ENCODE data around the gene SPEM2. TPM values are rescaled to one million over a fixed set of nuclear protein-coding genes. Genes with fewer than 3 reads are reported as not detected.

Gene SPEM2
- total RNA-seq, 1 experiment from 2014 or later, result not detected

DNA sequence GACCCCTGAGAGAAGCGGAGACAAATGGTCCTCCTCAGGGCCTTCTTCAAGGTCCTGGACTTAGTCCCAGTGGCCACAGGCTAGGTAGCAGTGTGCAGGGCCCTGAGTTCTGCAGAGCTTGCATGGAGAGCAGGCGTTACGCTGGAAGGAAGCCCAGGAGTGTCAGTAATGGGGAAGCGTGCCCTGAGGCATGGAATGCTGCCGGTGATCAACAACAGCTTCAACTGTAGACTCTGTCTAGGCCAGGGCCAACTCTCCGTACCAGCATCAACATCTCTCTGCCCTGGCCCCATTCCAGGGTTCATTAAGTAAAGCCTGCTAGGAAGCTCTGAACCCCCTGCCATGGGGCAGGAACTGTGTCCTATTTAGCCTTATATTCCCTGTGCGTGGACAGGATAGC is 45.1 kb upstream of the SPEM2 start:
- H3K4ac ChIP-seq (ENCODE audit: low read depth, low read length), result no peak overlapping the region
- no peak overlapping the region for H2BK120ac ChIP-seq (ENCODE audit: low read depth, low read length, poor library complexity, severe bottlenecking)
- H3K27ac Mint-ChIP-seq, result peak overlapping the region in 1 of 3 experiments; percentile 8; a peak in 1 of 7 replicates
- H3K27me3 ChIP-seq (ENCODE audit: insufficient read depth, low read length), result peaks cover 11% of the 10 kb centered on the region; the same call in 1 of the 2 replicates
- no CpG with 5 or more reads among the region's 7 CpGs for WGBS (ENCODE audit: extremely low coverage, insufficient read length, low lambda C conversion rate)
- no peak overlapping the region for H4K5ac ChIP-seq (ENCODE audit: insufficient read length, low read depth, low read length)
- H2BK5ac ChIP-seq (ENCODE audit: insufficient read length, low read length), result no peak overlapping the region
- no peak overlapping the region for H4K8ac ChIP-seq (replicated peaks; ENCODE audit: insufficient read length, low read depth, low read length)
- no peak overlapping the region for H3K56ac ChIP-seq (ENCODE audit: insufficient read length, low read depth, low read length)
- H3K4me1 ChIP-seq (ENCODE audit: insufficient read depth, low read length), result no peaks in the 10 kb centered on the region
- peaks cover 5 to 11% (median 8%) of the 10 kb centered on the region in 3 experiments; a peak in 5 of 7 replicates for H3K36me3 Mint-ChIP-seq (ENCODE audit: insufficient read depth in 1 of 3, low read depth in 3 of 3)
- peak overlapping the region; percentile 53 for H2AFZ ChIP-seq (ENCODE audit: low read length)
- TF ChIP-seq, protein P1, sequence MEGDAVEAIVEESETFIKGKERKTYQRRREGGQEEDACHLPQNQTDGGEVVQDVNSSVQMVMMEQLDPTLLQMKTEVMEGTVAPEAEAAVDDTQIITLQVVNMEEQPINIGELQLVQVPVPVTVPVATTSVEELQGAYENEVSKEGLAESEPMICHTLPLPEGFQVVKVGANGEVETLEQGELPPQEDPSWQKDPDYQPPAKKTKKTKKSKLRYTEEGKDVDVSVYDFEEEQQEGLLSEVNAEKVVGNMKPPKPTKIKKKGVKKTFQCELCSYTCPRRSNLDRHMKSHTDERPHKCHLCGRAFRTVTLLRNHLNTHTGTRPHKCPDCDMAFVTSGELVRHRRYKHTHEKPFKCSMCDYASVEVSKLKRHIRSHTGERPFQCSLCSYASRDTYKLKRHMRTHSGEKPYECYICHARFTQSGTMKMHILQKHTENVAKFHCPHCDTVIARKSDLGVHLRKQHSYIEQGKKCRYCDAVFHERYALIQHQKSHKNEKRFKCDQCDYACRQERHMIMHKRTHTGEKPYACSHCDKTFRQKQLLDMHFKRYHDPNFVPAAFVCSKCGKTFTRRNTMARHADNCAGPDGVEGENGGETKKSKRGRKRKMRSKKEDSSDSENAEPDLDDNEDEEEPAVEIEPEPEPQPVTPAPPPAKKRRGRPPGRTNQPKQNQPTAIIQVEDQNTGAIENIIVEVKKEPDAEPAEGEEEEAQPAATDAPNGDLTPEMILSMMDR (conservative IDR thresholded peaks at IDR 0.05), result no peak
- H4K20me1 ChIP-seq (ENCODE audit: control insufficient read depth, insufficient read depth, insufficient read length), result no peaks in the 10 kb centered on the region
- no peak overlapping the region for H3K18ac ChIP-seq (ENCODE audit: insufficient read length, low read depth, low read length)
- H3K14ac ChIP-seq (ENCODE audit: insufficient read depth, low read length), result no peak overlapping the region
- H2BK12ac ChIP-seq (ENCODE audit: insufficient read length, low read depth, low read length), result no peak overlapping the region
- H3K4me2 ChIP-seq (ENCODE audit: insufficient read depth, insufficient read length, low read length), result peak overlapping the region; percentile 75
- no peak overlapping the region for H4K91ac ChIP-seq (ENCODE audit: insufficient read length, low read depth, low read length)
- no peaks in the 10 kb centered on the region for H3K79me1 ChIP-seq (ENCODE audit: insufficient read depth, low read depth, low read length, poor library complexity, severe bottlenecking)
- DNase-seq, result peak; percentile 64
- no peak overlapping the region for H2AK5ac ChIP-seq (ENCODE audit: insufficient read length, low read length)
- H2BK20ac ChIP-seq (ENCODE audit: low read depth, low read length, poor library complexity, severe bottlenecking), result no peak overlapping the region
- no peaks in the 10 kb centered on the region for H3K79me2 ChIP-seq (ENCODE audit: insufficient read depth, low read length)
- no peak overlapping the region for H3K27ac ChIP-seq (ENCODE audit: insufficient read length, low read depth, low read length)
- peak overlapping the region; percentile 76 to 78 for H3K4me3 Mint-ChIP-seq
- no peak overlapping the region for H3T11ph ChIP-seq (ENCODE audit: low read length)
- peaks cover 7% of the 10 kb centered on the region in 2 experiments for H3K9me3 Mint-ChIP-seq
- no peaks in the 10 kb centered on the region for H3K9me3 ChIP-seq (ENCODE audit: control insufficient read depth, low read depth, low read length)
- H3K9ac ChIP-seq (ENCODE audit: extremely low read depth, insufficient read length, low read length), result no peak overlapping the region
- H3K4me1 Mint-ChIP-seq, result peaks cover 21 to 25% of the 10 kb centered on the region in 2 experiments
- no peak overlapping the region; the same call in 1 of the 2 replicates for H2BK15ac ChIP-seq (ENCODE audit: low read depth, low read length)
- peaks cover 52% of the 10 kb centered on the region for H3K27me3 Mint-ChIP-seq (ENCODE audit: low read depth)
- peaks cover 17% of the 10 kb centered on the region for H3K23me2 ChIP-seq (ENCODE audit: insufficient read length, low read depth, low read length, poor library complexity, severe bottlenecking)
- no peak overlapping the region for H3K23ac ChIP-seq (ENCODE audit: insufficient read length, low read depth, low read length)
